Parathyroid adenoma (tissue), 2 donors: ENCODE data around the gene CCL2.

ENCODE experiments used
- H2AFZ ChIP-seq: fragments of 300-600 bp; sonication (generic); one replicate; pipeline ENCODE4 v1.7.0; 2017; ENCODE audit warnings: antibody characterized with exemption, mild to moderate bottlenecking
- H3K27ac ChIP-seq: fragments of 300-600 bp; sonication (generic); one replicate; pipeline ENCODE4 v1.7.0; 2017
- H3K27me3 ChIP-seq: fragments of 300-600 bp; sonication (generic); one replicate; pipeline ENCODE4 v1.7.0; 2017; ENCODE audit warnings: low read length; ENCODE audit not compliant: control insufficient read depth, insufficient read depth
- H3K36me3 ChIP-seq: fragments of 300-600 bp; sonication (generic); one replicate; pipeline ENCODE4 v1.7.0; 2017; ENCODE audit warnings: low read length; ENCODE audit not compliant: control insufficient read depth, insufficient read depth
- H3K4me1 ChIP-seq: fragments of 300-600 bp; sonication (generic); one replicate; pipeline ENCODE4 v1.7.0; 2017; ENCODE audit warnings: control low read depth
- H3K4me2 ChIP-seq: fragments of 300-600 bp; sonication (generic); one replicate; pipeline ENCODE4 v1.7.0; 2017; ENCODE audit warnings: low read length
- H3K4me3 ChIP-seq: fragments of 300-600 bp; sonication (generic); one replicate; pipeline ENCODE4 v1.7.0; 2017; ENCODE audit warnings: low read depth, low read length
- H3K79me2 ChIP-seq: fragments of 300-600 bp; sonication (generic); one replicate; pipeline ENCODE4 v1.7.0; 2017; ENCODE audit warnings: control low read depth
- H3K9ac ChIP-seq: fragments of 300-600 bp; sonication (generic); one replicate; pipeline ENCODE4 v1.7.0; 2017; ENCODE audit warnings: mild to moderate bottlenecking
- H3K9me3 ChIP-seq: fragments of 300-600 bp; sonication (generic); one replicate; pipeline ENCODE4 v1.7.0; 2017; ENCODE audit warnings: low read length; ENCODE audit not compliant: control insufficient read depth
- CTCF ChIP-seq: fragments of 300-600 bp; sonication (generic); IDR thresholded peaks from one replicate; pipeline ENCODE4 v1.7.0; 2017; ENCODE audit warnings: antibody characterized with exemption, mild to moderate bottlenecking
- donor health status: primary hyperparathyroidism.

Gene CCL2

GRCh38 chr17:34299956-34300577 lies 45.0 kb downstream of the CCL2 start:
- Histone ChIP-seq H2AFZ (no peak overlapping the region), H3K27ac (no peak overlapping the region), H3K9ac (no peak overlapping the region), H3K4me1 (no peaks in the 10 kb centered on the region), H3K9me3 (no peaks in the 10 kb centered on the region), H3K79me2 (no peaks in the 10 kb centered on the region), H3K36me3 (no peaks in the 10 kb centered on the region), H3K27me3 (no peaks in the 10 kb centered on the region), H3K4me3 (no peak overlapping the region), H3K4me2 (no peak overlapping the region)
- TF ChIP-seq CTCF = no peak

GRCh38 chr17:34300652-34301370 lies 45.7 kb downstream of the CCL2 start:
- Histone ChIP-seq H3K79me2 (no peaks in the 10 kb centered on the region), H3K4me3 (no peak overlapping the region), H3K9me3 (no peaks in the 10 kb centered on the region), H2AFZ (no peak overlapping the region), H3K27me3 (no peaks in the 10 kb centered on the region), H3K4me2 (no peak overlapping the region), H3K36me3 (no peaks in the 10 kb centered on the region), H3K9ac (no peak overlapping the region), H3K4me1 (no peaks in the 10 kb centered on the region), H3K27ac (no peak overlapping the region)
- TF ChIP-seq CTCF = no peak

GRCh38 chr17:34301986-34302385 lies 46.9 kb downstream of the CCL2 start:
- no peak overlapping the region for H3K4me2 ChIP-seq

GRCh38 chr17:34302636-34303035 lies 47.6 kb downstream of the CCL2 start:
- Histone ChIP-seq H3K9ac (no peak overlapping the region), H3K9me3 (no peaks in the 10 kb centered on the region), H3K4me2 (no peak overlapping the region), H3K36me3 (no peaks in the 10 kb centered on the region), H2AFZ (no peak overlapping the region), H3K4me3 (no peak overlapping the region), H3K27me3 (no peaks in the 10 kb centered on the region), H3K4me1 (no peaks in the 10 kb centered on the region), H3K79me2 (no peaks in the 10 kb centered on the region), H3K27ac (no peak overlapping the region)
- TF ChIP-seq CTCF = no peak

More at GRCh38 chr17:34301986-34302385, 46.9 kb downstream of the CCL2 start:
- Histone ChIP-seq H3K27me3 (no peaks in the 10 kb centered on the region), H3K9ac (no peak overlapping the region), H3K27ac (no peak overlapping the region), H3K4me1 (no peaks in the 10 kb centered on the region), H3K9me3 (no peaks in the 10 kb centered on the region), H3K36me3 (no peaks in the 10 kb centered on the region), H3K4me3 (no peak overlapping the region), H2AFZ (no peak overlapping the region), H3K79me2 (no peaks in the 10 kb centered on the region)
- TF ChIP-seq CTCF = no peak

DNA sequence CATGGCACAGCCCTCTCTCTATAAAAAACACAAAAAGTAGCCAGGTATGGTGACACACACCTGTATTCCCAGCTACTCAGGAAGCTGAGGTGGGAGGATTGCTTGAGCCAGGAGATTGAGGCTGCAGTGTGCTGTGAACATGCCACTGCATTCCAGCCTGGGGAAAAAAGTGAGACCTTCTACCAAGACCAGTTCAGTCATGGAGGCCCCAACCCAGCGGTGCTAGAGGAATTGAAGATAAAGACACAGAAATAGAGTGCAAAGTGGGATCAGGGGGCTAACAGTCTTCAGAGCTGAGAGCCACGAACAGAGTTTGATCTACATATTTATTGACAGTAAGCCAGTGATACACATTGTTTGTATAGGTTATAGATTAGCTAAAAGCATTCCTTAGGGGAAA lies 48.5 kb downstream of the CCL2 start:
- Histone ChIP-seq H3K27ac (no peak overlapping the region), H2AFZ (no peak overlapping the region), H3K4me1 (no peaks in the 10 kb centered on the region), H3K9ac (no peak overlapping the region), H3K4me2 (no peak overlapping the region), H3K27me3 (no peaks in the 10 kb centered on the region), H3K4me3 (no peak overlapping the region), H3K9me3 (no peaks in the 10 kb centered on the region), H3K79me2 (no peaks in the 10 kb centered on the region), H3K36me3 (no peaks in the 10 kb centered on the region)
- TF ChIP-seq CTCF = no peak
